ENCODE results near the gene ANKHD1. TPM values are rescaled to one million over a fixed set of nuclear protein-coding genes. Genes with fewer than 3 reads are reported as not detected.

Gene ANKHD1
- total RNA-seq, 2 experiments from 2014 or later = 90.6 to 143 TPM

- H3K36me3 ChIP-seq (ENCODE audit: insufficient read depth, low read length) = peaks cover 72% of the 10 kb centered on the region
- intact Hi-C loops (cut with micrococcal nuclease; ENCODE audit: unreplicated experiment) = no loop called here
- no peaks in the 10 kb centered on the region for H3K9me2 ChIP-seq (ENCODE audit: insufficient read depth, low read length)
- no peaks in the 10 kb centered on the region for H4K20me1 ChIP-seq (ENCODE audit: insufficient read depth, low read length)
- peaks cover 7% of the 10 kb centered on the region for H3K4me1 ChIP-seq (ENCODE audit: insufficient read depth, low read length, poor library complexity, severe bottlenecking)
- no peaks in the 10 kb centered on the region for H3K79me2 ChIP-seq (ENCODE audit: insufficient read depth, low read depth, low read length)
- no peak for DNase-seq (ENCODE audit: low spot score)
- POLR2A ChIA-PET = interaction anchor here (0.6 to 0.7 kb wide), 3 partner anchors 137 to 1051 kb away, joined by 3 to 5 read pairs (median 3); no protein-coding TSS in a partner anchor
- CTCF ChIA-PET (ENCODE audit: unreplicated experiment) = no interaction called here
- no TSS peak for BruUV-seq (replicated peaks)
- H3K27ac ChIP-seq (ENCODE audit: low read depth, low read length, poor library complexity, severe bottlenecking) = no peak overlapping the region
- H2AFZ ChIP-seq (ENCODE audit: low read length) = no peak overlapping the region
- no peak for TF ChIP-seq CTCF (conservative IDR thresholded peaks at IDR 0.05; ENCODE audit: low read length)
- TF ChIP-seq EZH2phosphoT487 (IDR thresholded peaks at IDR 0.05; ENCODE audit: borderline replicate concordance, low read depth, low read length) = no peak
- H3K4me3 ChIP-seq (ENCODE audit: low read depth, low read length, poor library complexity, severe bottlenecking) = no peak overlapping the region
- no peaks in the 10 kb centered on the region for H3K9me3 ChIP-seq (ENCODE audit: low read length)
- no peak overlapping the region for H3K4me2 ChIP-seq (ENCODE audit: low read length)
These were observed 122.4 kb downstream of the ANKHD1 start for GRCh38 chr5:140524003-140524402.

DNA sequence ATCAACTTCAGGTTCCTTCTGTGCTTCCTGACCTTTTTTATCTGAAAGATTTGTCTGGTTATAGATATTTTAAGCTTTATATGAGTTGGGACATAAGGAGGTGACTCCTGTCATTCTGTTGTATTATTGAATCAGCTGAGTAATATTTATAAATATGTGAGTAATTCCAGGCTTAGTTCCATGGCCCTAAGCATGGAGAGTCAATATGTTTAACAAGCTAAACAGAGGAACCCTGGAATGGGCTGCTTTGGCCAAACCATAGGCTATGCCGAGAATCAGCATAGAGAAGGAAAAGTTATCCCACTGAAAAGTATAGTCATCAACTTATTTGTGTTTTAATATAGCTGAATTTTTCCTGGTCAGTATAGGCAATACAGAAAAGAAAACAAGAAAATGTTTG, 138.6 kb downstream of the ANKHD1 start:
- no peaks in the 10 kb centered on the region for H4K20me1 ChIP-seq (ENCODE audit: insufficient read depth, low read length)
- peaks cover 91% of the 10 kb centered on the region for H3K36me3 ChIP-seq (ENCODE audit: insufficient read depth, low read length)
- H2AFZ ChIP-seq (ENCODE audit: low read length) = no peak overlapping the region
- no peak for DNase-seq (ENCODE audit: low spot score)
- H3K27ac ChIP-seq (ENCODE audit: low read depth, low read length, poor library complexity, severe bottlenecking) = no peak overlapping the region
- ChIA-PET CTCF (ENCODE audit: unreplicated experiment) (no interaction called here), POLR2A (interaction anchor here (0.6 to 1.5 kb wide), 2 partner anchors 13 to 45 kb away, joined by 3 read pairs; no protein-coding TSS in a partner anchor)
- H3K9me2 ChIP-seq (ENCODE audit: insufficient read depth, low read length) = no peaks in the 10 kb centered on the region
- H3K79me2 ChIP-seq (ENCODE audit: insufficient read depth, low read depth, low read length) = no peaks in the 10 kb centered on the region
- TF ChIP-seq EZH2phosphoT487 (IDR thresholded peaks at IDR 0.05; ENCODE audit: borderline replicate concordance, low read depth, low read length) (no peak), CTCF (conservative IDR thresholded peaks at IDR 0.05; ENCODE audit: low read length) (no peak)
- no peaks in the 10 kb centered on the region for H3K4me1 ChIP-seq (ENCODE audit: insufficient read depth, low read length, poor library complexity, severe bottlenecking)
- intact Hi-C loops (cut with micrococcal nuclease; ENCODE audit: unreplicated experiment) = no loop called here
- H3K4me3 ChIP-seq (ENCODE audit: low read depth, low read length, poor library complexity, severe bottlenecking) = no peak overlapping the region
- H3K9me3 ChIP-seq (ENCODE audit: low read length) = no peaks in the 10 kb centered on the region
- H3K4me2 ChIP-seq (ENCODE audit: low read length) = no peak overlapping the region
- BruUV-seq (replicated peaks) = no TSS peak

- Histone ChIP-seq H3K27ac (ENCODE audit: low read depth, low read length, poor library complexity, severe bottlenecking) (no peak overlapping the region), H2AFZ (ENCODE audit: low read length) (no peak overlapping the region), H3K79me2 (ENCODE audit: insufficient read depth, low read depth, low read length) (no peaks in the 10 kb centered on the region), H4K20me1 (ENCODE audit: insufficient read depth, low read length) (no peaks in the 10 kb centered on the region), H3K9me3 (ENCODE audit: low read length) (no peaks in the 10 kb centered on the region), H3K9me2 (ENCODE audit: insufficient read depth, low read length) (no peaks in the 10 kb centered on the region), H3K36me3 (ENCODE audit: insufficient read depth, low read length) (peaks cover 75% of the 10 kb centered on the region), H3K4me1 (ENCODE audit: insufficient read depth, low read length, poor library complexity, severe bottlenecking) (peaks cover 11% of the 10 kb centered on the region), H3K4me2 (ENCODE audit: low read length) (no peak overlapping the region), H3K4me3 (ENCODE audit: low read depth, low read length, poor library complexity, severe bottlenecking) (no peak overlapping the region)
- TF ChIP-seq CTCF (conservative IDR thresholded peaks at IDR 0.05; ENCODE audit: low read length) (no peak), EZH2phosphoT487 (IDR thresholded peaks at IDR 0.05; ENCODE audit: borderline replicate concordance, low read depth, low read length) (no peak)
- no TSS peak for BruUV-seq (replicated peaks)
- intact Hi-C loops (cut with micrococcal nuclease; ENCODE audit: unreplicated experiment) = no loop called here
- ChIA-PET POLR2A (interaction anchor here (0.6 to 0.9 kb wide), 2 partner anchors 16 to 22 kb away, joined by 3 read pairs; no protein-coding TSS in a partner anchor), CTCF (ENCODE audit: unreplicated experiment) (no interaction called here)
- no peak for DNase-seq (ENCODE audit: low spot score)
These were observed 141.3 kb downstream of the ANKHD1 start for GRCh38 chr5:140542972-140543371.

Measured in OCI-LY7 (cell line).